NCI-H1092 treated with DMSO at 0.1 percent for 48 hours (cell line): ENCODE measurements around the gene DZANK1.
"Not testable (repeated sequence)": the region's sequence is repeated elsewhere in the genome, so short reads cannot be mapped to it uniquely, and the experiment has no call there.

ENCODE experiments used
- DNase-seq: peaks from one replicate; lab custom pipeline; 2025; lab: John Stamatoyannopoulos, UW

Gene DZANK1

DNA sequence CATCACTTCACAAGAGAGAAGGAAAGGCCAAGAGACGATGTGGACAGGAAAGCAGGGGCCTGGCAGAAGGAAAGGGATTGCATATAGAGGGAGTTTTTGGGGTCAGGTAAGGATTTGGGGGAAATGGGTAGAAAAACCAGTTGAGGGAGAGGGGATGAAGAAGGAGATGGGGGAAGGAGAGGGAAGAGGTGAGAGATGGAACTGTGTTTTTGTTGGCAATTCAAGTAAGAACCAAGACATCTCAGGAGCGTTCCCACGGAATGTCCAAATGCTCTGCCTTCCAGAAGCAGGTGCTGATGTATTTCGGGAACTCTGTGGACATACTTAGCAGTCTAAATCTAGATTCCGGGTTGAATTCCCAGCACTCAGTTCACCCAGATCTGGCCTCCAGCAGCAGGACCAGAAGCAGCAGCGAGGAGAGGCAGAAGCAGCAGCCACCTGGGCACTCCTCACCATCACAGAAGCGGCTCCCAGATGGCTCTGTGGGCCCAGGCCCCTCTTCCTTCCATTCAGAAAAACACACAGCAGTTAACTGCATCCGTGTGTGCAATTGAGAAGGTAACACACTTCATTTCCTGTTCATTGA lies 88.8 kb downstream of the DZANK1 start:
- DNase-seq = no peak

DNA sequence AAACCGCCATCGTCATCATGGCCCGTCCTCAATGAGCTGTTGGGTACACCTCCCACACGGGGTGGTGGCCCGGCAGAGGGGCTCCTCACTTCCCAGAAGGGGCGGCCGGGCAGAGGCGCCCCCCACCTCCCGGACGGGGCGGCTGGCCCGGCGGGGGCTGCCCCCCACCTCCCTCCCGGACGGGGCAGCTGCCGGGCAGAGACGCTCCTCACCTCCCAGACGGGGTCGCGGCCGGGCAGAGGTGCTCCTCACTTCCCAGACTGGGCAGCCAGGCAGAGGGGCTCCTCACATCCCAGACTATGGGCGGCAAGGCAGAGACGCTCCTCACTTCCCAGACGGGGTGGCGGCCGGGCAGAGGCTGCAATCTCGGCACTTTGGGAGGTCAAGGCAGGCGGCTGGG lies 91.3 kb downstream of the DZANK1 start:
- DNase-seq = not testable (repeated sequence)

DNA sequence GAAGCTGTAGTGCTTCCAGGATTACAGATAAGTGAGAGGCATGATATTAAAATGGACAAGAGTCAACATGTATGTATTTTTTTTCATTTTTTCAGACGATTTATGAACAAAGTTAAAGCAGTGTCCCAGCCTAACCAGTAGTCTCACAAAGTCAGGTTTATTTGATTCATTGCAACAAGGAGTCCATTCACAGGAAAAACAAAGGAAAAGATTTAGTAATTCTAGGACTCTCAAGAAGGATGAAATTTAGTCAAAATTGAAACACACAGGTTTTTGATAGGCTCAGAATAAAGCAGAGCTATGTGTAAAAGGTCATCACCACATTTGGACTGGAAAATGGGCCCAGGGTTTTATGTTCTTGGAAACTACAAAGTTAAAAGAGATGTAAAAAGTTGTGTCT lies 94.5 kb downstream of the DZANK1 start:
- no peak for DNase-seq

DNA sequence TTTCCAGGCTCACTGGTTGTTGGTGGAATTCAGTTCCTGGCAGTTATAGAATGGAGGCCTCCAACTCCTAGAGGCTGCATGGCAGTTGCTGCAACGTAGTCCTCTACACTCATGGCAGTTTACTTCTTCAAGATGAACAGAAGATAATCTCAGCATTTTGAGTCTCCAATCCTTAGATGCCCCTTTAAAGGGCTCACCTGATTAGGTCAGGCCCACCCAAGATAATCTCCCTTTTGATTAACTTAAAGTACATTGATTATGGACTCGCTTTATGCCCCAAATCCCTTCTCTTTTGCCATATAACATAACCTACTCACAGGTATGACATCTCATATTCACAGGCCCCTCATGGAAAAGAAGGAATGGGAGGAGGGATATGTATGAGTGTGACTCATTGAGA lies 102.1 kb downstream of the DZANK1 start:
- DNase-seq = no peak

DNA sequence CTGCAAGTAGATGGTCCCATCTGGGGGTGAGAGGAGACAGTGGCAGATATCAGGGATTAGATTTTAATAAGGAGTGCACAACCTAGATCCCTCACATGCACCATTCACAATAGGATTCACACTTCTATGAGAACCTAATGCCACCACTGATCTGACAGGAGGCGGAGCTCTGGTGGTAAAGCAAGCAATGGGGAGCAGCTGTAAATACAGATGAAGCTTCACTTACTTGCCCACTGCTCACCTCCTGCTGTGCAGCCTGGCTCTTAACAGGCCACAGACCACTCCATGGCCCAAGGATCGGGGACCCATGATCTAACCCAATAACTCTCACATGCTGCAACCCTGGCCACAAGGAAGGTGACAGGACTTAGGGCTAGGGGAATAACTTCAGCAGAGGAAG lies 103.1 kb downstream of the DZANK1 start:
- DNase-seq = no peak

DNA sequence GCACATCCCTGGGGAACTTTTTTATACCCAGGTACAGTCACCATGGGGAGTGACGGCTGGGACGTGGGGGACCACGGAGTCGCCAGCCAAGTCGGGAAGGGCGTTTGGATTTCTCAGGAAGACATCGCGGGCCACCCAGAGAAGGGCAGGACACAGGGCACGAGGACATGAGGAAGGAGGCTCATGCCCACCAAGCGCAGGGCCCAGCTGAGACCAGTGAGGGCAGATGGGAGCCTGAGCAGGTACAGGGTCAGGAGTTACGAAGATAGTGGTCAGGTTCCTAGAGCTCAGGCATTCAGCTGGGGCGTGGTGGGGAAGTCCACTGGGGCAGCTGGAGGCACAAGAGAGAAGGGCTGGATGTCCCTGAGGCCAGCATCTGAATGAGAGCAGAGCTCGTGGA lies 103.9 kb downstream of the DZANK1 start:
- no peak for DNase-seq

DNA sequence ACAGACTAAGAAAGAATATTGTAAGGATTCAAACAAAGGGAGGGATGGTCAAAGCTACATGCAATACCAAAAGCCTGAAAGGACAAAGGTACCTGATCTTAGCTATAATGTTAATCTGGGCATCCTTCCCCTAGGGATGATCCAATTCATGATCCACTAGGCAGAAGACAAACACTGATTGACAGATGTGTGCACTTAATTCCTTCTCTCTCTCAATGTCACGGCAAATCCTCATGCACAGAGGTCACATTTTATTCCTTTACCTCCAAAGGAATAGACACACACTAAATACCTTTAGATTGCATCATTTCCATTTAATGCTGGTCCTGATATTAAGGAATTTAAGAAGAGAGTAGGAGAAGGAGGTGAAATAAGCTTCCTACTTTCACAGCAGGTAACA lies 105.2 kb downstream of the DZANK1 start:
- no peak for DNase-seq

DNA sequence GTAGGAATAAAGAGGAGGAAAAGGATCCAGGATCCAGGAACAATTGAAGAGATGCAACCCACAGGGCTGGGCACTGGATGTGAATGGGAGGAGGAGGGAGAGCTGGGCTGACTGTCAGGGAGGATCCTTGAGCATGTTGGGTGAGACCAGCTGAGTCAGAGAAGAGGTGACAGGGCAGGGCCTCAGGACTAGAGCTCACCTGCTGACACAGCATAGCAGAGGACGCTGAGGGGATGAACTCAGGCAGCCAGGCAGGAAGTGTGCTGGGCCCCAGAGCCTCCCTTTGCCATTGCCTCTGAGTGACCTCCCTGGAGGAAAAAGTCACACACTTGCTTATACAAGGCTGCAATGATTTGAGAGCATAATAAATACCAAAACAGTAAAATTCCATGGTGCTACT lies 106.2 kb downstream of the DZANK1 start:
- no peak for DNase-seq

DNA sequence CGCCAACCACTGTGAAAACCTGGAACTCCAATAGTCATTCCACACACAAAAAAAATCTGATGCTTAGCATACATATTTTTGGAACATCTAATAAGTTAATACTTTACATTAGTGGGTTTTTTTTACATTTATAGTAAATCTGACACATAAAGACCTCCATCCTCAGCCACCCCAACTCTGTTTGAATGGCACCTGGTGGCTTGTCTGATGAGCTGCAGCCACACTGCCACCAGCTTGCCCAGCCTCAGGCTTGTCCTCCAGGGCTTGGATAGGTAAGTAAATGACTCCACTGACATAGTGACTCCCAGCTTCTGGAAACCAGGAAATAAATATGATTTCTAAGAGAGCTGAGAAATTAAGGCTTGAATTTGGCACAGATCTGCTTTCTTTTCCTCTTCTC lies 107.0 kb downstream of the DZANK1 start:
- no peak for DNase-seq

DNA sequence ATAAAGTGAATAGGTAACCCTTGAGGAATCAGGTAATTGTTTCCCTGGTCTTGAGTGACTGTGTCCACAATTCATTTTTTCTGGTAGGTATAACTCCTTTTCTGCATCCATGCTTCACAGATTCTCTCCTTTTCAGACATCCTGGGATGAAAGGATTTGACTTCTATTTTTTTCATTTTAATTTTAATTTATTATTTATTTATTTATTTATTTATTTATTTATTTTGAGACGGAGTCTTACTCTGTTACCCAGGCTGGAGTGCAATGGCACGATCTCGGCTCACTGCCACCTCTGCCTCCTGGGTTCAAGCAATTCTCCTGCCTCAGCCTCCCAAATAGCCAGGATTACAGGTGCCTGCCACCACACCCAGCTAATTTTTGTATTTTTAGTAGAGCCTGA lies 117.1 kb downstream of the DZANK1 start:
- not testable (repeated sequence) for DNase-seq
